ENCODE measurements around the gene CTDSPL. TPM values are rescaled to one million over a fixed set of nuclear protein-coding genes. Genes with fewer than 3 reads are reported as not detected.
A peak's percentile ranks its signal among the peaks of the same experiment; 100 is the strongest.

The CTDSPL gene
- total RNA-seq, 1 experiment from 2014 or later: 81.9 TPM

- H3K27ac Mint-ChIP-seq (ENCODE audit: unreplicated experiment): no peak overlapping the region
- CTCF ChIA-PET: interaction anchor here (0.6 to 2.8 kb wide), 8 partner anchors 9 to 209 kb away, joined by 4 to 50 read pairs (median 12); partner anchors contain the start of gene VILL
- H3K4me1 Mint-ChIP-seq (ENCODE audit: low read depth, unreplicated experiment): peaks cover 34% of the 10 kb centered on the region
- no peak for DNase-seq
- TF ChIP-seq, protein P1, sequence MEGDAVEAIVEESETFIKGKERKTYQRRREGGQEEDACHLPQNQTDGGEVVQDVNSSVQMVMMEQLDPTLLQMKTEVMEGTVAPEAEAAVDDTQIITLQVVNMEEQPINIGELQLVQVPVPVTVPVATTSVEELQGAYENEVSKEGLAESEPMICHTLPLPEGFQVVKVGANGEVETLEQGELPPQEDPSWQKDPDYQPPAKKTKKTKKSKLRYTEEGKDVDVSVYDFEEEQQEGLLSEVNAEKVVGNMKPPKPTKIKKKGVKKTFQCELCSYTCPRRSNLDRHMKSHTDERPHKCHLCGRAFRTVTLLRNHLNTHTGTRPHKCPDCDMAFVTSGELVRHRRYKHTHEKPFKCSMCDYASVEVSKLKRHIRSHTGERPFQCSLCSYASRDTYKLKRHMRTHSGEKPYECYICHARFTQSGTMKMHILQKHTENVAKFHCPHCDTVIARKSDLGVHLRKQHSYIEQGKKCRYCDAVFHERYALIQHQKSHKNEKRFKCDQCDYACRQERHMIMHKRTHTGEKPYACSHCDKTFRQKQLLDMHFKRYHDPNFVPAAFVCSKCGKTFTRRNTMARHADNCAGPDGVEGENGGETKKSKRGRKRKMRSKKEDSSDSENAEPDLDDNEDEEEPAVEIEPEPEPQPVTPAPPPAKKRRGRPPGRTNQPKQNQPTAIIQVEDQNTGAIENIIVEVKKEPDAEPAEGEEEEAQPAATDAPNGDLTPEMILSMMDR (IDR thresholded peaks at IDR 0.05; ENCODE audit: unreplicated experiment): no peak
- peaks cover 33% of the 10 kb centered on the region for H3K36me3 Mint-ChIP-seq (ENCODE audit: insufficient read depth, unreplicated experiment)
- no peaks in the 10 kb centered on the region for H3K27me3 Mint-ChIP-seq (ENCODE audit: unreplicated experiment)
- BruUV-seq (replicated peaks): no TSS peak
- intact Hi-C loops (cut with micrococcal nuclease; ENCODE audit: unreplicated experiment): loop anchor here (1.0 kb wide), 1 partner anchor 24 kb away; no protein-coding TSS in a partner anchor
- no peaks in the 10 kb centered on the region for H3K9me3 Mint-ChIP-seq (ENCODE audit: low read depth, unreplicated experiment)
- no peak overlapping the region for H3K4me3 Mint-ChIP-seq (ENCODE audit: low read depth, unreplicated experiment)
Observed at GRCh38 chr3:37973246-37974054, 111.8 kb downstream of the CTDSPL start.

- H3K4me3 Mint-ChIP-seq (ENCODE audit: low read depth, unreplicated experiment): no peak overlapping the region
- H3K4me1 Mint-ChIP-seq (ENCODE audit: low read depth, unreplicated experiment): peaks cover 34% of the 10 kb centered on the region
- H3K27ac Mint-ChIP-seq (ENCODE audit: unreplicated experiment): no peak overlapping the region
- peak; percentile 81 for DNase-seq
- TF ChIP-seq, protein P1 (IDR thresholded peaks at IDR 0.05; ENCODE audit: unreplicated experiment): peak; percentile 75
- no TSS peak for BruUV-seq (replicated peaks)
- H3K9me3 Mint-ChIP-seq (ENCODE audit: low read depth, unreplicated experiment): no peaks in the 10 kb centered on the region
- H3K36me3 Mint-ChIP-seq (ENCODE audit: insufficient read depth, unreplicated experiment): peaks cover 27% of the 10 kb centered on the region
- intact Hi-C loops (cut with micrococcal nuclease; ENCODE audit: unreplicated experiment): loop anchor here (1.0 kb wide), 1 partner anchor 23 kb away; no protein-coding TSS in a partner anchor
- no peaks in the 10 kb centered on the region for H3K27me3 Mint-ChIP-seq (ENCODE audit: unreplicated experiment)
- CTCF ChIA-PET: interaction anchor here (0.6 to 2.8 kb wide), 18 partner anchors 10 to 324 kb away, joined by 3 to 50 read pairs (median 6); partner anchors contain the start of gene VILL
Observed at GRCh38 chr3:37974121-37975083, 112.7 kb downstream of the CTDSPL start.

DNA sequence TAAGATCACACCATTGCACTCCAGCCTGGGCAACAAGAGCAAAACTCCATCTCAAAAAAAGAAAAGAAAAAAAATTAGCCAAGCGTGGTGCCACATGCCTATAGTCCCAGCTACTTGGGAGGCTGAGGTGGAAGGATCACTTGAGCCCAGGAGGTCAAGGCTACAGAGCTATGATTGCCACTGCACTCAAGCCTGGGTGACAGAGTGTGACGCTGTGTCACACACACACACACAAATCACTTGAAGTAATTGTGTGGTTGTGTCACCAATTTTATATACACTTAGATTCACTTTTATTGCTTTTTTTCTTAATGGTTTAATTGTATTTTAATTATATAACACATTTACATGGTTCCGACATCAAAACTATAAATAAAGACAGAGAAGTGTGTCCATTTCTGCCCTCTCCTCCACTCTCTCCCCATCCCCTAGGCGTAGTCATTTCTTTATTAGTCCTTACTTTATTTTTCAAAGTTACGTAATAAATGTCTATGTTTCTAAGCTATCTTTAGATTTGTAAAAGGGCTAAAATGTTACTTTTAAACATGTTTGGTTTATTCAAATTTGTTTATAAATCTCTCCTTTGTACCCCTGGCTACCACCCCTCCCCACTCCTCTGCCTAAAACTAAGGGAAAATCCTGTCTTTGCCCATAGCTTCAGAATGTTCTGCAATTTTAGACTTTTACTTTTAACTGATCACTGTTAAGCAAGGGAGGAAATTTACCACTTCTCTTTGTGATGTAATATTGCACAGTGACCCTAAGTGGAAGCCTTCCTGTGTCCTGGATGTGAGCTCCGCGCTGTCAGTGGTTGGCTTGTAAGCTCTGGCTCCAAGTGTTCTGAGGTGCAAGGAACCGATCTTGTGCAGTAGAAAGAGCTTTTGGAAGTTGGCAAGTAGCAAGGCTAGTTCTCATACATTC lies 118.1 kb downstream of the CTDSPL start:
- CTCF ChIA-PET: interaction anchor here (0.6 to 1.9 kb wide), 2 partner anchors 17 to 76 kb away, joined by 3 to 7 read pairs; no protein-coding TSS in a partner anchor
- intact Hi-C loops (cut with micrococcal nuclease; ENCODE audit: unreplicated experiment): no loop called here
- BruUV-seq (replicated peaks): no TSS peak

More for the DNA sequence above, 118.1 kb downstream of the CTDSPL start:
- Mint-ChIP-seq H3K27ac (ENCODE audit: unreplicated experiment) (no peak overlapping the region), H3K36me3 (ENCODE audit: insufficient read depth, unreplicated experiment) (peaks cover 10% of the 10 kb centered on the region), H3K4me3 (ENCODE audit: low read depth, unreplicated experiment) (no peak overlapping the region), H3K9me3 (ENCODE audit: low read depth, unreplicated experiment) (no peaks in the 10 kb centered on the region), H3K4me1 (ENCODE audit: low read depth, unreplicated experiment) (peaks cover 23% of the 10 kb centered on the region), H3K27me3 (ENCODE audit: unreplicated experiment) (no peaks in the 10 kb centered on the region)
- TF ChIP-seq, protein P1 (IDR thresholded peaks at IDR 0.05; ENCODE audit: unreplicated experiment): no peak
- no peak for DNase-seq
